ENCODE results near the gene PCBP2.
"Not testable (repeated sequence)": the region's sequence is repeated elsewhere in the genome, so short reads cannot be mapped to it uniquely, and the experiment has no call there.

PCBP2 gene

DNA sequence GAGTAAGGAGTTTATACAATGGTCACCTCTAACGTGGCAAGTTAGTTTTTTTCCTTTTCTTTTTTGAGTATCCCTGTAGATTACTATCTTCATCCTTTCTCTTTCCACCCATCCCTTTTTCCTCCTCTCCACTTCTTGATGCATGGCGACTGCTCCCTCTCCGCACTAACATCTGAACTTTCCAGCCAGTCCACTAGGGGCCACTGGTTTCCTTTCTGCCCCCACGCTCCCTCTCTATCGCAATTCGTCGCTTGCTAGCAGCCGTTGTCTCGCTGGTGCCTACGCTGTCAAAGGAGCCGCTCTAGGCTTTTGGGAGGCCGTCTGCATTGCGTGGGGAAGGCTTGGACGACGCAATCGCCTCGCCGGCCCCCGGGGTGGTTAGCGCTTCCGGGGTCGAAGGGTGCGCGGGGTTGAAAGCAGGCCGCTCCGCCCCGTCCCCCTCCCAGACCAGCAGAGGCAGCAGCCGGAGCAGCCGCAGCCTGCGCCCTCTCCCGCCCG, at the start of gene PCBP2:
Gene PCBP2, plus strand, starts transcription at position 442 of the 498 bp plus-strand sequence. CDS start 2,699 bp downstream, outside the sequence.
- peak; percentile 98 for DNase-seq

DNA sequence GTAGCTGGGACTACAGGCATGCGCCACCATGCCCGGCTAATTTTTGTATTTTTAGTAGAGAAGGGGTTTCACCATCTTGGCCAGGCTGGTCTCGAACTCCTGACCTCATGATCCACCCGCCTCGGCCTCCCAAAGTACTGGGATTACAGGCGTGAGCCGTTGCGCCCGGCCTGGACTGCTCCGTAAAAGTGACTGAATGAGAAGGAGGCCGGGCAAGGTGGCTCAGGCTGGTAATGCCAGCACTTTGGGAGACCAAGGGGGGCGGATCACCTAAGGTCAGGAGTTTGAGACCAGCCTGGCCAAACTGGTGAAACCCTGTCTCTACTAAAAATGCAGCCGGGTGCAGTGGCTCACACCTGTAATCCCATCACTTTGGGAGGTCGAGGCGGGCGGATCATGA, 49.6 kb upstream of the PCBP2 start:
- not testable (repeated sequence) for DNase-seq

DNA sequence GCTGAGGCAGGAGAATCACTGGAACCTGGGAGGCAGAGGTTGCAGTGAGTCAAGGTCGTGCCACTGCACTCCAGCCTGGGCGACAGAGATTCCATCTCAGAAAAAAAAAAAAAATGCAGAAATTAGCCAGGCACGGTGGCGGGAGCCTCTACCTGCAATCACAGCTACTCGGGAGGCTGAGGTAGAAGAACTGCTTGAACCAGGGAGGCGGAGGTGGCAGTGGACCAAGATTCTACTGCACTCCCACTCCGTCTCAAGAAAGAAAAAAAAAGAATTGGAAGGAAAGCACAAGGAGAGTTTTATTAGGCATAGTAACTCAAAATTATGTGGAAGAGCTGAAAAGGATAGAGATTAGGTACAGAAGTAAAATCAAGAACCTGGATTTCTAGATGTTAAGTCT, 49.0 kb upstream of the PCBP2 start:
- DNase-seq: no peak

DNA sequence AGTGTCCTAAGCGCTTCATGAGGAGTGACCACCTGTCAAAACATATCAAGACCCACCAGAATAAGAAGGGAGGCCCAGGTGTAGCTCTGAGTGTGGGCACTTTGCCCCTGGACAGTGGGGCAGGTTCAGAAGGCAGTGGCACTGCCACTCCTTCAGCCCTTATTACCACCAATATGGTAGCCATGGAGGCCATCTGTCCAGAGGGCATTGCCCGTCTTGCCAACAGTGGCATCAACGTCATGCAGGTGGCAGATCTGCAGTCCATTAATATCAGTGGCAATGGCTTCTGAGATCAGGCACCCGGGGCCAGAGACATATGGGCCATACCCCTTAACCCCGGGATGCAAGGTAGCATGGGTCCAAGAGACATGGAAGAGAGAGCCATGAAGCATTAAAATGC, 41.0 kb upstream of the PCBP2 start:
- no peak for DNase-seq

DNA sequence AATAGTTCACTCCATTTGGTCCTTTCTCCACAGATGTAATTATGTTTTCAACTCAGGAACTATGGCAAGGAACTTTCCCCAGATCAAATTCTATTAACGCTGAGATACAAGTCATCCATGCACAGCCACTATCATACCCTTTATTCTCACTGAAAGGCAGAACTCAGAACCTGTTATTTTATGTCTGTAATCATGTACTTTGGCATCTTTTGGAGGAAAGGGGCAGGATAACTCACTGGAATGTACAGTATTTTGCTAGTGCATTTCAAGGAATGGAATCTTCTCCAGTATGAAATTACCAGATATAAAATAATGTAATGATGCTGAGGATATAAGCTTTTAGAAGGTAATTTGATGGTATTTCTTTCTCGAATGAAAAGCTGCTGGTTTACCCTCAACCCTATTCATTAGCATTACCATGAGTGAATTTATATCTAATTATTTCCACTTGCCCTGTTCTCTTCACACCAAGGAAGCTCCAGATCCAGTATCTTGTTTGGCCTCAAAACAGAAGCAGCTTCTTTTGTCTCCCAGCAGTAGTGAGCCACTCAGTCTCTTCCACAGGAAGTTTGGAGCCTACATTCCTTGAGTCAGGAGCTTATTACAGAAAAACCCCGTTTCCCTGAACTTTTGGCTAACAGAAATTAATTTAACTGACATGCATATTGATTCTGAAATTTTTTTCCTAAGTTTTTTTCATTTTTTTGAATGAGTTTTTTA, 38.3 kb upstream of the PCBP2 start:
- no peak for DNase-seq

DNA sequence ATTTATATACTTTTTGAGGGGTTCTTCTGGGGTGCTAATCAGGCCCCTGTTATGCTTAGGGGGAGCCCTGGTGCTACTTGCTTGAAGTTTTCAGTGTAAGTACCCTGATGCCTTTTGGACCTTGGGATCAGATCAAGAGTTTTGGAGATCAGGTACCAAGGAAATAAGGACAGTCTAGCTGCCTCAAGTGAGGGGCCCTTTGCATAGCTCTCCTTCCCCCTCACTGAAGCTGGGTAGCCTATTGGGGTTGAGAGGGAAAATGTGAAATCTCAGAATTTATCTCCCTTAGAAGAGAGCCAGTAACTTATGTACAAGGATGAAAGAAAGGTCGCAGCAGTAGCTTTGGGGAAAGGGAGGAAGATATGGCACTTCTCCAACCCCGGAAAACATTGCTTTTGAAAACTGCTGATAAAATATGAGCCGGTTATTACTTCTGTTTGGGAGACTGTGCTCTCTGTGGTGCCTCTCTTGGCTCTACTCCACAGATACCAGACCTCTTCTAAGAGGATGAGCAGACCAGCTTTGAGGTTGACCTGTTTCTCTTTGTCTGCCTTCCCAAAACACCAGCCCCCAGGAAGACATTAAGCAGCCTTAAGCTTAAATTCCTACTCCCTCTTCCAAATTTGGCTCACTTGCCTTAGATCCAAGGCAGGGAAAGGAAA, 37.0 kb upstream of the PCBP2 start:
- no peak for DNase-seq

DNA sequence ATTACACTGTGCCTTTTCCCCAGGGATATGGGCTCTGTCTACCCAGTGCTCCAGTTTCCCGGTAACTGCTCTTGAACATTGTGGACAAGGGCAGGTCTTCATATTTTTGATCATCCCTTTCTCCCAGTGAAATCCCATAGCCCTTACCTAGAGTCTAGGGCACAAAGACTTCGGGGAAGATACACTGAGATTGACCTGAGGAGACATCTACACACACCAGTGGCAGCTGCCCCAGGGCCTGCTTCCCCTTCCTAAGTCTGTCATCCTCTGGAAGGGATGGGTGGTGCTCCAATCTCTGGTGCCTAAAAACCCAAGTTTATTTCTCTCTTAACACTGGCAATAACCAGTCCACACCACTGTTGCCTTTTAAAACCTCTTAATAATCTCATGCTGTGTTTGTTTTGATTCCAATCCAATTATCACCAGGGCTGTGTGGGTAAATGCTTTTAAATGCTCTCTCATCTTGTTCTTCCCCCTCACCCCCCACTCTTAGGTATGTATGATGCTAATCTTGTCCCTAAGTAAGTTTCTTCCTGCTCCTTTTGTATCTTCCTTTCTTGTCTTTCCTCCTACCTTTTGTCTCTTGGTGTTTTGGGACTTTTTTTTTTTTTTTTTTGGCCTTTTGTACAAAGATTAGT, 36.0 kb upstream of the PCBP2 start:
- not testable (repeated sequence) for DNase-seq

DNA sequence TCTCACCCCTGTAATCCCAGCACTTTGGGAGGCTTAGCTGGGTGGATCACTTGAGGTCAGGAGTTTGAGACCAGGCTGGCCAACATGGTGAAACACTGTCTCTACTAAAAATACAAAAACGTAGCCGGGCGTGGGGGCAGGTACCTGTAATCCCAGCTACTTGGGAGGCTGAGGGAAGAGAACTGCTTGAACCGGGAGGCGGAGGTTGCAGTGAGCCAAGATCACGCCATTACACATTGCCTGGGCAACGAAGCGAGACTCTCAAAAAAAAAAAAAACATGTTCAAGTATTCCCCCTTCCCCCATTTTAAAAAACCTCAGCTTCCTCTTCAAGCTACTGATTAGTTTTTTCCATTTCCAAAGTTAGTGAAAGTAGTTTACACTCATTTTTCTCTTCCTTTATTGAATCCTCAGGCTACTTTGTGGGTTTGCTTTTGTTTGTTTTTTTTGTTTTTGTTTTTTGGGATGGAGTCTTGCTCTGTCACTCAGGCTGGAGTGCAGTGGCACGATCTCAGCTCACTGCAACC, 34.5 kb upstream of the PCBP2 start:
- DNase-seq: not testable (repeated sequence)

DNA sequence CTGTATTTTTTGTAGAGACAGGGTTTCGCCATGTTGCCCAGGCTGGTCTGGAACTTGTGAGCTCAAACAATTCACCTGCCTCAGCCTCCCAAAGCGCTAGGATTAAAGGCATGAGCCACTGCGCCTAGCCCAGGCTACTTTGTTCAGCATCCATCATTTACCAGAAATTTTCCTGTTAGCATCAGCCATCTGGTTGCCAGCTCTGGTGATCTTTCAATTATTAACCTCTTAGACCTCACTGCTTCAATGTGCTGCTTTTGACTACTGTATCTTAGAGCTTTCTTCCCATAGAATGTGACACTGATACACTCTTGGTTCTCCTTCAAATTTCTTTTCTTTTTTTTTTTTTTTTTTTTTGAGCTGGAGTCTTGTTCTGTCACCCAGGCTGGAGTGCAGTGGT, 33.7 kb upstream of the PCBP2 start:
- DNase-seq: no peak

DNA sequence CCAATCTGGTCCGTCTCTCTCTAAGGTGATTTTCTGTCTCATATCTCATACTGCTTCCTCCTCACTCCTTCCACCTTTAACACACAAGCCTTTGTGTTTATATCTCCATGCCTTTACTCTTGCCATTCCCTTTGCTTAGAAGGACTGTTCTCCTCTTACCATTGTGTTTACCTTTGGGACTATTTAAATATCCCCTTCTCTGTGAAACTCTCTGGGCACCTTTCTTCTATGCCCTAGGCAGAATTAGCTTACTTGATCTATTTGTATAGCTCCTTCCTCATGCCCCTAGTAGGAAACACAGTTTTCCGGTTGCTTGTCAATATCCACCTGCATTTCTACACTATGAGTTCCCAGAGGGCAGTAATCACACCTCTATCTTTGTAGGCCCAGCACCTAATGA, 32.1 kb upstream of the PCBP2 start:
- DNase-seq: no peak

DNA sequence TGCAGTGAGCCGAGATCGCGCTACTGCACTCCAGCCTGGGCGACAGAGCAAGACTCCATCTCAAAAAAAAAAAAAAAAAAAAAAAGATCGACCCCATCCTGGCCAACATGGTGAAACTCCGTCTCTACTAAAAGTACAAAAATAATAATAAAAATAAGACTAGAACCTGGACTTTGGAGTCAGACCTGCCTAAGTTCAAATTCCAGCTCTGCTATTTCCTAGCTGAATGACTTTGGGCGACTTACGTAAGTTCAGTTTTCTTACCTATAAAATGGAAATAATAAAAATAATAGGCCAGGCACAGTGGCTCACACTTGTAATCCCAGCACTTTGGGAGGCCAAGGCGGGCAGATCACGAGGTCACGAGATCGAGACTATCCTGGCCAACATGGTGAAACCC, 29.7 kb upstream of the PCBP2 start:
- not testable (repeated sequence) for DNase-seq

DNA sequence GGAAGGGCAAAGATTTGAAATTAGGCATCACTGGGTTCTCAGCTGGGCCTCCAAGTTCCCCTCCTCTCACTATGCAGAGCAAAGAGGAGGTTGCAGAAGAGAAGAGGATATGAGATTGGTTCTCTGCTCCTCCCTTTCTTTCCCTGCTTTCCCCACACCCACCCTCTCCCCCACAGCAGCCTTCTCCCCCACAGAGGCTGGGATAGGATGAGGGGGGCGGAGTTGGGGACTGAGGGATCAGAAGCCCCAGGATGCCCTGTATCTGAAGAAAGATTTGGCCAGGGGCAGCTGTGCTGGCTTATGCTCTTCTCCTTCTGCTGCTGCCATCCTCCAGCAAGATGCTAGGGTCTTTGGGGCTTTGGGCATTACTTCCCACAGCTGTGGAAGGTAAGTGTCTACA, 28.3 kb upstream of the PCBP2 start, which contains the start of gene AMHR2:
Gene AMHR2, plus strand, starts transcription at position 259 of the 400 bp plus-strand sequence. Its CDS starts 80 bp downstream, at position 339.
- DNase-seq: no peak

DNA sequence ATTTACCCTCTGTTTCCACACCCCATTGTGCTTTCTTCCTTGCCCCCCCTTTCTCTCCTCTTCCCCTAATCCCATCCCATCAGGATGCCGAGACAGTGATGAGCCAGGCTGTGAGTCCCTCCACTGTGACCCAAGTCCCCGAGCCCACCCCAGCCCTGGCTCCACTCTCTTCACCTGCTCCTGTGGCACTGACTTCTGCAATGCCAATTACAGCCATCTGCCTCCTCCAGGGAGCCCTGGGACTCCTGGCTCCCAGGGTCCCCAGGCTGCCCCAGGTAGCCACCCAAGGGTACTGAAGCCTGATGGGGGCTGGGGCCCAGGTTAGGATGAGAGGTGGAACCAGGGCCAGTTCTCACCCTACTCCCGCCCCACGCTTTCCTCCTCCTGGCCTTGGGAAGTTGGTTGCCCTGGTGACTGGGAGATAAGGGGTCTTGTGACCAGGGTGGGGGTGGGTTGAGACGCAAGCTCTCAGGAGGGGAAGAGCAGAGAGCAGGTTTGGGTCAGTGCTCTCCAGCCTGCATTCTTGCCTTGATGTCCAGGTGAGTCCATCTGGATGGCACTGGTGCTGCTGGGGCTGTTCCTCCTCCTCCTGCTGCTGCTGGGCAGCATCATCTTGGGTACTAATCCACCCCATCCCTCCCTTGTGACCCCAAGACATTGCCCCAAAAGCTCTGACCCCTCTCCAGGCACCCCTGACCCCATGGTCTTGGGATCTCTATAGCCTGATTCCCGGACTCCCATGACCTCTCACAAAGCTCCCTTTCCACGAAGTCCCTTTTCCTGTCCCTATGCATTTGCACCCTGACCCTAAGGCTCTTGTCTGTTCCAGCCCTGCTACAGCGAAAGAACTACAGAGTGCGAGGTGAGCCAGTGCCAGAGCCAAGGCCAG, 27.0 kb upstream of the PCBP2 start:
- no peak for DNase-seq

DNA sequence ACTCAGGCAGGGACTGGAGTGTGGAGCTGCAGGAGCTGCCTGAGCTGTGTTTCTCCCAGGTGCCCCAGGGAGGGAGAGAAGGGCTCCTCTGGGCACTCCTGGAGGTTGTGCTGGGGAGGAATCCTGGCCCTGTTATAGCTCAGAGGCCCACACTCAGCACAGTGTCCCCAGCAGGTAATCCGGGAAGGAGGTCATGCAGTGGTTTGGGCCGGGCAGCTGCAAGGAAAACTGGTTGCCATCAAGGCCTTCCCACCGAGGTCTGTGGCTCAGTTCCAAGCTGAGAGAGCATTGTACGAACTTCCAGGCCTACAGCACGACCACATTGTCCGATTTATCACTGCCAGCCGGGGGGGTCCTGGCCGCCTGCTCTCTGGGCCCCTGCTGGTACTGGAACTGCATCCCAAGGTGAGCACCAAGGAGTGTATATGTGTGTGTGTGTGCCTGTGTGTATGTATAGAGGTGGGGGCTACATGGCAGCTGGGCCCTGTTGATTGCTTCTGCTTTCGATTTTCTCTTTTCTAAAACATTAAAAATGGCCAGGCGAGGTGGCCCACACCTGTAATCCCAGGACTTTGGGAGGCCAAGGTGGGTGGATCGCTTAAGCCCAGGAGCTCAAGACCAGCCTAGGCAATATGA, 26.3 kb upstream of the PCBP2 start:
- DNase-seq: no peak

DNA sequence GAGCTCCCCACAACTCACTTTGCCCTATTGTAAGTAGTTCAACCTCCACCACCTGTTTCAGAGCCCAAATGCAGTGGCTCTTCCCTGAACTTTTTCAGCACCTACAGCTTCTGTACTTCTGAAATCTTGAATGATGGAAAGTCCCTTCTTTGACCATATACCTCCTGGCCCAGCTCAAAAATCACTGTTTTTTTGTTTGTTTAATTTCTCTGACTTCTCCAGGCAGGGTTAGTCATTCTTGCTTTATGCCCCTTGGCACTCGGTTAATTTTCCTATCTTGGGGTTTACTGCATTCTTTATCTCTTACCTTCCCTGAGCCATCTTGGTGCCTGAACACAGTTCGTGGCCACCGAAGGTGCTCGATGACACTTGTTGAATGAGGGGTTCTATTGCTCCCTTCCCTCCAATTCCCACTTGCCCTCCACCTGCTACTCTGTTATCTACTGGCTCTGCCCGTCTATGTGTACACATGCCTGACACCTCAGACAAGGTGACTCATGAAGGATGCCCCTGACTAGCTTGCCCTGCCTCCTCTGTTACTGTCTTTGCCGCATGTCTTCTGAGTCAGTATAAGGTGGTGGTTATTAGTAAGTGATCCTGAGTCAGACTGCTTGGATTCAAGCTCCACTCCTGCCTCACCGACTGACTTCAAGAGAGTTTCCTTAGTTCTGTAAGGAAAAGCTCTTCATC, 23.9 kb upstream of the PCBP2 start:
- DNase-seq: no peak

DNA sequence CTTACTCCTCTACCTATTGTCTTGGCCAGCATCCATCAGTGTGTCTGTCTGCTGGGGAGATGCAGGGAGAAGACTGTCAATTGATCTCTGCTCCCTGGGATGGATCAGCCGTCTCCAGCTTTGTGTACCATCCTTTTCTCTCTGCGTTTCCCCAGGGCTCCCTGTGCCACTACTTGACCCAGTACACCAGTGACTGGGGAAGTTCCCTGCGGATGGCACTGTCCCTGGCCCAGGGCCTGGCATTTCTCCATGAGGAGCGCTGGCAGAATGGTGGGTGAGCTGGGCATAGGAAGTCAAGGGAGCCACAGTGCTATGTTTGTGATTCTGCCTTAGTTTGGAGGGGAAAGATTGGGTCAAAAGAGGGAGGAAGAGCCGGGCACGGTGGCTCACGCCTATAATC, 23.2 kb upstream of the PCBP2 start:
- DNase-seq: no peak

DNA sequence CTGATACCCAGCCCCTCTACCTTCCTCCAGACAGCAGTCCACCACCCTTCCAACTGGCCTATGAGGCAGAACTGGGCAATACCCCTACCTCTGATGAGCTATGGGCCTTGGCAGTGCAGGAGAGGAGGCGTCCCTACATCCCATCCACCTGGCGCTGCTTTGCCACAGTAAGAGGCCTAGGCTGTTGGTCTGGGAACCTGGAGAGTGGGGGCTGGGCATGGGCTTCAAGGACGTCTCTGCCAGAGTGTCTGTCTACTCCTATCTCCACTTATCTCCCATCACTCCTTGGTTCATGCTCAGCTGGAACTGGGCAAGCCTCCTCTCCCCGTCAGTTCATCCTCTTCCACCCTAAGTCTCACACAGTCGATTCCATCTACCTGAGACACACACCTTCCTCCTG, 21.8 kb upstream of the PCBP2 start:
- no peak for DNase-seq

DNA sequence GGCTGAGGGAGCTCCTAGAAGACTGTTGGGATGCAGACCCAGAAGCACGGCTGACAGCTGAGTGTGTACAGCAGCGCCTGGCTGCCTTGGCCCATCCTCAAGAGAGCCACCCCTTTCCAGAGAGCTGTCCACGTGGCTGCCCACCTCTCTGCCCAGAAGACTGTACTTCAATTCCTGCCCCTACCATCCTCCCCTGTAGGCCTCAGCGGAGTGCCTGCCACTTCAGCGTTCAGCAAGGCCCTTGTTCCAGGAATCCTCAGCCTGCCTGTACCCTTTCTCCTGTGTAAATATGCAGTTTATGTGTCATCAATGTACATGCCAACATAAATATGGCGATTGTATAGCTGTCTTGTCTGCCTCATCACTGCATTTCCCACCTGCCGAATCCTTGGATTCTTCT, 20.7 kb upstream of the PCBP2 start:
- no peak for DNase-seq

DNA sequence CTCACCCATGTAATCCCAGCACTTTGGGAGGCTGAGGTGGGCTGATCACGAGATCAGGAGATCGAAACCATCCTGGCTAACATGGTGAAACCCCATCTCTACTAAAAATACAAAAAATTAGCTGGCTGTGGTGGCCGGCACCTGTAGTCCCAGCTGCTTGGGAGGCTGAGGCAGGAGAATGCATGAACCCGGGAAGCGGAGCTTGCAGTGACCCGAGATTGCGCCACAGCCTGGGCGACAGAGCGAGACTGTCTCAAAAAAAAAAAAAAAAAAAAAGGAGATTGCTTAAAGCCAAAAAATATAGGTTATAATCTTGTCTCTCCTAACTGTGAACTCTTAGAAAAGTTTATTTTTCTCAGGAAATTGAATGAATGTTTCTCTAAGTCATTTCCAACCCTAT, 16.6 kb upstream of the PCBP2 start:
- DNase-seq: not testable (repeated sequence)

DNA sequence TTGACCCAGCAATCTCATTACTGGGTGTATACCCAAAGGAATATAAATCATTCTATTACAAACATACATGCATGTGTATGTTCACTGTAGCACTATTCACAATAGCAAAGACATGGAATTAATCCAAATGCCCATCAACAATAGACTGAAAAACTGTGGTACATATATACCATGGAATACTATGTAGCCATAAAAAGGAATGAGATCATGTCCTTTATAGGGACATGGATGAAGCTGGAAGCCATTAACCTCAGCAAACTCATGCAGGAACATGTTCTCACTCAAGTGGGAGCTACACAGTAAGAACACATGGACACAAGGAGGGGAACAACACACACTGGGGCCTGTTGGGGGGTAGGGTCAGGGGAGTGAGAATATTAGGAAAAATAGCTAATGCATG, 12.3 kb upstream of the PCBP2 start:
- DNase-seq: not testable (repeated sequence)
